GM19463 (cell line): ENCODE results near the gene PIK3R6.

Experiments used
- ATAC-seq: cut with Tn5 transposase; IDR thresholded peaks from one replicate; pipeline ENCODE4 v1.9.1; 2021; ENCODE audit warnings: mild to moderate bottlenecking, moderate library complexity; ENCODE audit not compliant: unreplicated experiment

Gene PIK3R6

GRCh38 chr17:8798846-8799569, 68.5 kb downstream of the PIK3R6 start, which contains the start of gene MFSD6L:
Gene MFSD6L (minus strand): TSS chr17:8799365. CDS start chr17:8799120, 245 bp downstream.
- ATAC-seq: no peak

- ATAC-seq: no peak
These were observed 69.2 kb downstream of the PIK3R6 start for GRCh38 chr17:8798176-8798845.

- no peak for ATAC-seq
These were observed 69.8 kb downstream of the PIK3R6 start for GRCh38 chr17:8797621-8798175.

- ATAC-seq: no peak
These were observed 72.8 kb downstream of the PIK3R6 start for GRCh38 chr17:8794636-8795035.

- ATAC-seq: no peak
These were observed 73.8 kb downstream of the PIK3R6 start for GRCh38 chr17:8793649-8794048.

GRCh38 chr17:8792646-8793045, 74.8 kb downstream of the PIK3R6 start:
- ATAC-seq: no peak

- ATAC-seq: no peak
These were observed 75.6 kb downstream of the PIK3R6 start for GRCh38 chr17:8791910-8792270.

- ATAC-seq: no peak
These were observed 76.1 kb downstream of the PIK3R6 start for GRCh38 chr17:8791248-8791909.

- ATAC-seq: no peak
These were observed 77.7 kb downstream of the PIK3R6 start for GRCh38 chr17:8789743-8790142.

GRCh38 chr17:8788998-8789397, 78.5 kb downstream of the PIK3R6 start:
- no peak for ATAC-seq

- no peak for ATAC-seq
These were observed 81.7 kb downstream of the PIK3R6 start for GRCh38 chr17:8785547-8786413.

- no peak for ATAC-seq
These were observed 85.3 kb downstream of the PIK3R6 start for GRCh38 chr17:8782176-8782575.

- no peak for ATAC-seq
These were observed 85.7 kb downstream of the PIK3R6 start for GRCh38 chr17:8781776-8782175.

- ATAC-seq: no peak
These were observed 90.6 kb downstream of the PIK3R6 start for GRCh38 chr17:8776881-8777280.

- ATAC-seq: no peak
These were observed 91.2 kb downstream of the PIK3R6 start for GRCh38 chr17:8776248-8776647.

- no peak for ATAC-seq
These were observed 100.7 kb downstream of the PIK3R6 start for GRCh38 chr17:8766731-8767130.

- ATAC-seq: no peak
These were observed 105.5 kb downstream of the PIK3R6 start for GRCh38 chr17:8762012-8762411.

GRCh38 chr17:8758137-8758596, 109.3 kb downstream of the PIK3R6 start, which contains the start of gene SPDYE4:
Gene SPDYE4 (minus strand): TSS chr17:8758546. CDS start chr17:8758382, 164 bp downstream.
- no peak for ATAC-seq

GRCh38 chr17:8757189-8757588, 110.3 kb downstream of the PIK3R6 start:
- no peak for ATAC-seq

- ATAC-seq: no peak
These were observed 111.8 kb downstream of the PIK3R6 start for GRCh38 chr17:8755590-8756255.
